ENCODE results near the gene NDUFS6.
"Not testable (repeated sequence)": the region's sequence is repeated elsewhere in the genome, so short reads cannot be mapped to it uniquely, and the experiment has no call there.

NDUFS6 gene

DNA sequence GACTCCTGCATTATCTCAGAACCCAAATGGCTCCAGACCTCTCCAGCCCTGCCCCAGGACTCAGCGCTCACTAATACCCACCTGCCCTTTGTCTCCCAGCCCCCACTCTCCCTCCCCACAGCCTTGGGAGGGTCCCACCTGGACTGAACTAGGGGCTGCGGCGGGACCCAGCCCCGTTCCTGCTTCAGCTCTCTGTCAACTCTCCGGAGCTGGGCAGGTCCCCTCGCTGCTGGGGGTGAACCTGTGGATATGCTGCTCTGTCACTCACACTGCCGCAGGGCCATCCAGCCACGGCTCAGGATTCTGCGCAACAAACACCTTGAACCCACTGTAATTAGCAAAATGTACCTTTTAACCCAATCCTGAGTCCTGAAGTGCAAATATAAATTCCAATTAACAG lies 36.8 kb downstream of the NDUFS6 start:
- peaks cover 0 to 42% of the 10 kb centered on the region in 2 donors for H3K27me3 ChIP-seq
- TF ChIP-seq, protein P1, sequence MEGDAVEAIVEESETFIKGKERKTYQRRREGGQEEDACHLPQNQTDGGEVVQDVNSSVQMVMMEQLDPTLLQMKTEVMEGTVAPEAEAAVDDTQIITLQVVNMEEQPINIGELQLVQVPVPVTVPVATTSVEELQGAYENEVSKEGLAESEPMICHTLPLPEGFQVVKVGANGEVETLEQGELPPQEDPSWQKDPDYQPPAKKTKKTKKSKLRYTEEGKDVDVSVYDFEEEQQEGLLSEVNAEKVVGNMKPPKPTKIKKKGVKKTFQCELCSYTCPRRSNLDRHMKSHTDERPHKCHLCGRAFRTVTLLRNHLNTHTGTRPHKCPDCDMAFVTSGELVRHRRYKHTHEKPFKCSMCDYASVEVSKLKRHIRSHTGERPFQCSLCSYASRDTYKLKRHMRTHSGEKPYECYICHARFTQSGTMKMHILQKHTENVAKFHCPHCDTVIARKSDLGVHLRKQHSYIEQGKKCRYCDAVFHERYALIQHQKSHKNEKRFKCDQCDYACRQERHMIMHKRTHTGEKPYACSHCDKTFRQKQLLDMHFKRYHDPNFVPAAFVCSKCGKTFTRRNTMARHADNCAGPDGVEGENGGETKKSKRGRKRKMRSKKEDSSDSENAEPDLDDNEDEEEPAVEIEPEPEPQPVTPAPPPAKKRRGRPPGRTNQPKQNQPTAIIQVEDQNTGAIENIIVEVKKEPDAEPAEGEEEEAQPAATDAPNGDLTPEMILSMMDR (IDR thresholded peaks at IDR 0.05) = no peak
- H3K4me3 ChIP-seq = no peak overlapping the region
- no peak overlapping the region for H3K27ac ChIP-seq
- no peaks in the 10 kb centered on the region for H3K9me3 ChIP-seq
- intact Hi-C loops (cut with DNase I; ENCODE audit: low total_unique reads) = no loop called here
- H3K4me1 ChIP-seq = no peaks in the 10 kb centered on the region
- H3K36me3 ChIP-seq = no peaks in the 10 kb centered on the region
- DNase-seq = no peak

DNA sequence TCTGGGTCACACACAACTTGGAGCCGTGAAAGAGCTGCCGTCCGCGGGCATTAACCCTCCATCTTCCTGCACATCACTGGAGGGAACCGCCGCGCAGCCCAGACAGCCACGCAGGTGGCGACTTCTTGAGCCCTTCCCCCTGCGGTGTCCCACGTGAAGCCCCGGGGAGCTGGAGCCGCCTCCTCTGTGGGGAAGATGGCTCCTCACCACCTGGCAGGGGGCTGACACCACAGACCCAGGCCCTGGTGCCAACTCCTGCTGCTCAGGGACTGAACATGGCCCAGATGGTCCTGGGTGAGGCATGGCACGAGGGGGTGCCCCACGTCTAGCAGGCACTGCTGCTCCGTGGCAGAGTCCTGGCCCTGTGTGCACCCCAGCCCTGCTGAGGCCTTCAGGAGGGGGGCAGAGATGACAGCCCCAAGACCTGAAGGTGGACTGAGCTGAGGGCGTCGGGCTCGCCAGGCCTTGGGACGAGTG lies 38.9 kb downstream of the NDUFS6 start:
- TF ChIP-seq, protein P1 (IDR thresholded peaks at IDR 0.05) = no peak
- Histone ChIP-seq H3K4me3 (no peak overlapping the region), H3K27me3 (peaks cover 0 to 41% of the 10 kb centered on the region in 2 donors), H3K27ac (no peak overlapping the region), H3K36me3 (no peaks in the 10 kb centered on the region), H3K9me3 (no peaks in the 10 kb centered on the region), H3K4me1 (no peaks in the 10 kb centered on the region)
- intact Hi-C loops (cut with DNase I; ENCODE audit: low total_unique reads) = no loop called here
- DNase-seq = no peak

DNA sequence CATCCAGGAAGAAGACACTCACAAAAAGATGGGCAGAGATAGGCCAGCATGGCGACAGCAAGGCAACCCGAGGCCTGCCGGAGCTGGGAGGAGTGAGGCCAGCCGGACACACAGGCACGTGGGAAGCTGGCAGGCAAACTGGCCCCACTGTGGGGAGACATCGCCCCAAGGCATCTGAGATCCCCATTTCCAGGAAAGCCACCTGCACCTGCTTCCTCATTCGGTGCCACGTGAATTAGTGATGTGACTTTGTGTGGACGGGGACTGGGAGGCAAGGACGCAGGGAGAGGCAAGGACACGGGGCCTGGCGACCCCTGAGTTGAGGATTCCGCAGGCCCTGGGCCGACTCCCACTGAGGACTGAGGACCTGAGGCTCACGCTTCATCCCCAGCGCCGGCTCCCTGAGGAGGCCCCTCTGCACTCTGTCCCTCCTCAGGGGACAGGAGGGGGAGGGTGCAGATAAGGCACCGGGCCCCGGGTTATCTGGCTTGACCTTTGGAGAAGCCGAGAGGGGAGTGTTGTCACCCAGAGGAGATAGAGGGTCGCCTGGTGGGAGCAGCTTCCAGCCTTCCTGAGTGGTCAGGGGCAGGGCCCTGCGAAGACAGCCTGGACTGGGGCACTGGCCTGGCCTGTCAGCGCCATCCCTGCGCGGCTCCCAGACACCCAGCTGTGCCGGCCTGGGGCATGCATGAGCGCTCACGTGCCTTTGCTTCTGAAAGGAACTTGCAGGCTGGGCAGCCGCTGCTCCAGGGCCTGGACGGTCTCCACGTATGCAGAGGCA lies 39.7 kb downstream of the NDUFS6 start:
- Histone ChIP-seq H3K36me3 (no peaks in the 10 kb centered on the region), H3K4me1 (no peaks in the 10 kb centered on the region), H3K9me3 (no peaks in the 10 kb centered on the region), H3K27me3 (peaks cover 0 to 41% of the 10 kb centered on the region in 2 donors), H3K27ac (no peak overlapping the region), H3K4me3 (no peak overlapping the region)
- DNase-seq = no peak
- intact Hi-C loops (cut with DNase I; ENCODE audit: low total_unique reads) = no loop called here
- TF ChIP-seq, protein P1 (IDR thresholded peaks at IDR 0.05) = no peak

DNA sequence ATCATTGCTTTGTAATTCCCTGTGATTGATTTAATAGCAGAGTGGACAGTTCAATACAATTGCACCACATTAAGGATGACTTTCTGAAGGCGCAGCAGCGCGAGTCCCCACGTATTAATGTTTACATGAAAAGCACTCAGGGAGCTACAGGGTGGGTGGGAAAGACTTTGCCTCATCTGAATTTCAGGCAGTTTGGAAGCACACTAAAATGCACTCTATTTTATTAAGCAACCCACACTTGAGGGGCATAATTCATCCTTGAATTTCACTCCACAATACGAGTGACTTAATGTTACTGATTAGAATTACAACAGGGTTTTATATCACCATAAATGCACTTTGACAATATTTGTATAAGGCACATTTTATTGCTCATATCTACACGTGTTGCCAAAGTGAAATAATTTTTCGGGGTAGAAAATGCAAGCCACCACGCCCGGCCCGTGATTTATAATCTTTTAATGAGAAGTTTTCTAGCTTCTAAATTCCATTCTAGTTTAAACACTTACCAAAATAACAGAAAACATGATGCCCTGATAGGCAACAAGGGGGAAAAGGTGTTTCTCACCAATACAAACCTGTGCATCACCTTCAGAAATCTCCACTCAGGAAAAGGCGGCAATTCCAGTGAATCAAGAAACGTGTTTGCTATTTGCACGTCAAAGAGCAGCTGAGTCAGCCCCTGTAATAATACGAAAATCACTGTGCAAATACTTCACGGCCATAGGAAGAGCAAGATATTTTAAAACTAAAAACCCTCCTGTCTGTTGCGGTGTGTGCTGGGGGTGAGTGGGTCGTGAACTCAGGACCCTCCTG lies 41.0 kb downstream of the NDUFS6 start:
- Histone ChIP-seq H3K27ac (no peak overlapping the region), H3K4me3 (no peak overlapping the region), H3K4me1 (no peaks in the 10 kb centered on the region), H3K36me3 (no peaks in the 10 kb centered on the region), H3K27me3 (peaks cover 0 to 38% of the 10 kb centered on the region in 2 donors), H3K9me3 (no peaks in the 10 kb centered on the region)
- no peak for DNase-seq
- intact Hi-C loops (cut with DNase I; ENCODE audit: low total_unique reads) = no loop called here
- TF ChIP-seq, protein P1 (IDR thresholded peaks at IDR 0.05) = no peak

DNA sequence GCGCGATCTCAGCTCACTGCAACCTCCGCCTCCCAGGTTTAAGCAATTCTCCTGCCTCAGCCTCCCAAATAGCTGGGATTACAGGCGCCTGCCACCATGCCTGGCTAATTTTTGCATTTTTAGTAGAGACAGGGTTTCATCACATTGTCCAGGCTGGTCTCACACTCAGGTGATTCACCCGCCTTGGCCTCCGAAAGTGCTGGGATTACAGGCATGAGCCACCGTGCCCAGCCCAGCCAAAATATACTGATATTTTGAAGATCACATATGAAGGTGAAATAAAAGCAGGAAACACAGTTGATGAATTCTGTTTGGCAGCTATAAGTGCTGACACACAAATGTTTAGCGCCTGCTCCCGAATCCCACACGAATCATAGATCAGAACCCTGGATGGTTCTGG lies 42.6 kb downstream of the NDUFS6 start:
- DNase-seq; H3K9me3 ChIP-seq; H3K27ac ChIP-seq; H3K4me3 ChIP-seq; H3K4me1 ChIP-seq; H3K36me3 ChIP-seq; intact Hi-C loops (cut with DNase I; ENCODE audit: low total_unique reads): not testable (repeated sequence)
- peaks cover 0 to 42% of the 10 kb centered on the region in 2 donors for H3K27me3 ChIP-seq
